ENCODE data around the gene DOK5. TPM values are rescaled to one million over a fixed set of nuclear protein-coding genes. Genes with fewer than 3 reads are reported as not detected.

Gene DOK5
- total RNA-seq, 2 experiments from 2014 or later: not detected

- H3K27ac Mint-ChIP-seq: no peak overlapping the region
- H3K4me1 Mint-ChIP-seq: no peaks in the 10 kb centered on the region
- no peaks in the 10 kb centered on the region for H3K27me3 Mint-ChIP-seq
- ChIA-PET CTCF (no interaction called here), POLR2A (no interaction called here)
- no peaks in the 10 kb centered on the region for H3K36me3 Mint-ChIP-seq (ENCODE audit: low read depth)
- H3K9me3 Mint-ChIP-seq: peaks cover 3% of the 10 kb centered on the region
- DNase-seq: no peak
- H3K4me3 Mint-ChIP-seq: no peak overlapping the region
Observed at GRCh38 chr20:54456961-54457360, 18.4 kb upstream of the DOK5 start.

DNA sequence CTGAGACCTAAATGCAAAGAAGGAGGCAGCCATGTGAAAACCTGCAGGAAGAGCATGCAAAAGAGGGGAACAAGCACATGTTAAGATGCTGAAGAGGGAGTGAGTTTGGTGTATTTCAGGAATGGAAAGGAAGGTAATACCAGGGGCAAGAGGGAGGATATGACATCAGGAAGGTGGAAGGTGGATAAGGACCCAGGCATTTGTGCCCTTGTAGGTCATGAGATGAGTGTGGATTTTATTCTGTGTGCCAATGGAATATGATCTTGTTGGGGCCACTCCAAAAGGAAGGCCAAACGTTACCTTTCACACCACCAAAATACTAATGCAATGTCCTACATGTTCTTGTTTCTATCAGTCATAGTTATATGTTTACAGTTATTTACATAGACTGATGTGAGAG is 17.2 kb upstream of the DOK5 start:
- H3K4me3 Mint-ChIP-seq: no peak overlapping the region
- no peaks in the 10 kb centered on the region for H3K9me3 Mint-ChIP-seq
- POLR2A ChIA-PET: no interaction called here
- H3K36me3 Mint-ChIP-seq (ENCODE audit: low read depth): no peaks in the 10 kb centered on the region
- CTCF ChIA-PET: no interaction called here
- DNase-seq: no peak
- no peaks in the 10 kb centered on the region for H3K4me1 Mint-ChIP-seq
- no peaks in the 10 kb centered on the region for H3K27me3 Mint-ChIP-seq
- H3K27ac Mint-ChIP-seq: no peak overlapping the region

- no peaks in the 10 kb centered on the region for H3K36me3 Mint-ChIP-seq (ENCODE audit: low read depth)
Observed at GRCh38 chr20:54459279-54459678, 16.1 kb upstream of the DOK5 start.

DNA sequence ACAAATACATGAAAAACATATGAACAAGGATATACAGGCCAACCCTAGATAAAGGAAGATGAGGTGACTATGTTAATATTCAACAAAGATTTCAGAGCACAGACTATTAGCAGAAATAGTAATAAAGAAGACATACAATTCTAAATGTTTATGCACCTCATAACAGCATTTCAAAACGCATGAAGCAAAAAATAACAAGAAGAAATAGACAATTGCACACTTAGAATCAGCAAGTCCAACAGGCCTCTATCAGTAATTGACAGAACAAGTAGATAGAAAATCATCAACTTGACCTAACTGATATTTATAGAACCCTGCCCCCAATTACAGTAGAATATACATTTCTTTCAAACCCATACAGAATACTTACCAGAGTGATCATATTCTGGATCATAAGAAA is 11.4 kb upstream of the DOK5 start:
- ChIA-PET CTCF (no interaction called here), POLR2A (no interaction called here)
- no peaks in the 10 kb centered on the region for H3K9me3 Mint-ChIP-seq
- H3K4me1 Mint-ChIP-seq: no peaks in the 10 kb centered on the region
- no peak overlapping the region for H3K4me3 Mint-ChIP-seq
- no peak for DNase-seq
- no peaks in the 10 kb centered on the region for H3K27me3 Mint-ChIP-seq
- no peaks in the 10 kb centered on the region for H3K36me3 Mint-ChIP-seq (ENCODE audit: low read depth)
- no peak overlapping the region for H3K27ac Mint-ChIP-seq

More at GRCh38 chr20:54459279-54459678, 16.1 kb upstream of the DOK5 start:
- Mint-ChIP-seq H3K27ac (no peak overlapping the region), H3K27me3 (no peaks in the 10 kb centered on the region), H3K9me3 (no peaks in the 10 kb centered on the region), H3K4me1 (no peaks in the 10 kb centered on the region), H3K4me3 (no peak overlapping the region)
- POLR2A ChIA-PET: no interaction called here
- DNase-seq: no peak
- CTCF ChIA-PET: no interaction called here

GRCh38 chr20:54466127-54466526 is 9.3 kb upstream of the DOK5 start:
- CTCF ChIA-PET: no interaction called here
- DNase-seq: no peak
- Mint-ChIP-seq H3K4me3 (no peak overlapping the region), H3K36me3 (ENCODE audit: low read depth) (no peaks in the 10 kb centered on the region), H3K9me3 (no peaks in the 10 kb centered on the region), H3K4me1 (no peaks in the 10 kb centered on the region), H3K27ac (no peak overlapping the region), H3K27me3 (no peaks in the 10 kb centered on the region)
- POLR2A ChIA-PET: no interaction called here

DNA sequence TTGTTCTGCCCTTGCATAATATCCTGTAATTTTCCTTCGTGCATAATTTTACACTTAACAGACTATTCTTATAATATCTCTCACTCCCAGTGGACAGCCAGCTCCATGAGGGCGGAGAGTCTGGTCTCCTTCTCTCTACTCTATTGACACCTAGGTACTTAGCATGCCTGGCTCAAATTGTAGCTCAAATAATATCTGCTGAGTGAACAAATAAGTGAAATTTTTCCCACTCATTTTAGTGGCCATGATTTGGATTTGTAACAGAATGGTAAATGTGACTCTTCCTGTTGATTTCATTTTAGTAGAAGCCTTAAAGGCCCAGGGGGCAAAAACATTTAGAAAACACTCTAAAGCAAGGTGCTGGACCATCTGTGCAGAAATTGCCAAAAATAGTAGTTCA is 7.8 kb upstream of the DOK5 start:
- Mint-ChIP-seq H3K4me1 (no peaks in the 10 kb centered on the region), H3K27ac (no peak overlapping the region), H3K9me3 (no peaks in the 10 kb centered on the region), H3K4me3 (no peak overlapping the region), H3K36me3 (ENCODE audit: low read depth) (no peaks in the 10 kb centered on the region), H3K27me3 (no peaks in the 10 kb centered on the region)
- DNase-seq: no peak
- CTCF ChIA-PET: no interaction called here
- POLR2A ChIA-PET: no interaction called here

- ChIA-PET POLR2A (no interaction called here), CTCF (no interaction called here)
- no peak for DNase-seq
- no peaks in the 10 kb centered on the region for H3K4me1 Mint-ChIP-seq
- no peaks in the 10 kb centered on the region for H3K36me3 Mint-ChIP-seq (ENCODE audit: low read depth)
- no peak overlapping the region for H3K27ac Mint-ChIP-seq
- no peaks in the 10 kb centered on the region for H3K27me3 Mint-ChIP-seq
- no peak overlapping the region for H3K4me3 Mint-ChIP-seq
- H3K9me3 Mint-ChIP-seq: no peaks in the 10 kb centered on the region
Observed at GRCh38 chr20:54468082-54468481, 7.3 kb upstream of the DOK5 start.

- Mint-ChIP-seq H3K4me1 (no peaks in the 10 kb centered on the region), H3K27ac (no peak overlapping the region), H3K4me3 (no peak overlapping the region), H3K9me3 (no peaks in the 10 kb centered on the region), H3K36me3 (ENCODE audit: low read depth) (no peaks in the 10 kb centered on the region), H3K27me3 (peaks cover 10% of the 10 kb centered on the region)
- POLR2A ChIA-PET: no interaction called here
- DNase-seq: no peak
- CTCF ChIA-PET: no interaction called here
Observed at GRCh38 chr20:54469293-54469692, 6.1 kb upstream of the DOK5 start.

GRCh38 chr20:54469952-54470351 is 5.4 kb upstream of the DOK5 start:
- Mint-ChIP-seq H3K27me3 (peaks cover 16% of the 10 kb centered on the region), H3K4me1 (no peaks in the 10 kb centered on the region), H3K27ac (no peak overlapping the region), H3K9me3 (no peaks in the 10 kb centered on the region), H3K36me3 (ENCODE audit: low read depth) (no peaks in the 10 kb centered on the region), H3K4me3 (no peak overlapping the region)
- DNase-seq: no peak
- ChIA-PET POLR2A (no interaction called here), CTCF (no interaction called here)

DNA sequence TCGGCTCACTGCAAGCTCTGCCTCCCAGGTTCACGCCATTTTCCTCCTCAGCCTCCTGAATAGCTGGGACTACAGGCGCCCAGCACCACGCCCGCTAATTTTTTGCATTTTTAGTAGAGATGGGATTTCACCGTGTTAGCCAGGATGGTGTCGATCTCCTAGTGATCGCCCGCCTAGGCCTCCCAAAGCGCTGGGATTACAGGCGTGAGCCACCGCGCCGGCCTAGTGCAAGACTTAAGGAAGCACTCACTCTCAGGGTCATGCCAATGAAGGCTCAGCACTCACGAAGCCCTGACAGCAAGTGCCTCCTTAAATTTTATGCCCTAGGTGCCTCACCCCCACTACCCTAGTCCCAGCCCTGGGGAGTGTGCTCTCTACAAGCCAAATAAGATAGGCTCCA is 4.7 kb upstream of the DOK5 start:
- Mint-ChIP-seq H3K4me3 (no peak overlapping the region), H3K4me1 (no peaks in the 10 kb centered on the region), H3K9me3 (no peaks in the 10 kb centered on the region), H3K36me3 (ENCODE audit: low read depth) (no peaks in the 10 kb centered on the region), H3K27ac (no peak overlapping the region), H3K27me3 (peaks cover 18% of the 10 kb centered on the region)
- no peak for DNase-seq
- POLR2A ChIA-PET: no interaction called here
- CTCF ChIA-PET: no interaction called here

DNA sequence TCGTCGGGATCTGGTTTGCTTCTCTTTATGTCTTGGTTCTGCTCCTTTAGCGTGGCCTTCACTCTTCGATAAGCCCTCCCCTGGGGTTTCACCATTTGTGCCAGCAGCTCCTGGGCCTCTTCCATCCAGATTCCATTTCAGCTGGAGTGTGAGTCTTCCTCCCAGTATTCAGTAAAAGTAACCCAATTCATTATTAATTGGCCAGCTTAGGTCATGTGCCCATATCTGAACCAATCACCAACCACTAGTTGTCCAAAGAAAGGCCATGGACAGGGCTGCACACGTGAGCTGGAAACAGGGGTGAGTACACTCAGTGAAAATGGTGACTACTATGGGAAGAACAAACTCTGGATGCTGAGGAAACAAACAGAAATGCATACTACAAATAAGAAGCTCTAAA is 2.8 kb upstream of the DOK5 start:
- no peak for DNase-seq
- Mint-ChIP-seq H3K4me1 (no peaks in the 10 kb centered on the region), H3K27me3 (peaks cover 37% of the 10 kb centered on the region), H3K36me3 (ENCODE audit: low read depth) (no peaks in the 10 kb centered on the region), H3K9me3 (no peaks in the 10 kb centered on the region), H3K4me3 (no peak overlapping the region), H3K27ac (no peak overlapping the region)
- ChIA-PET POLR2A (no interaction called here), CTCF (no interaction called here)

- no peak overlapping the region for H3K27ac Mint-ChIP-seq
- DNase-seq: no peak
- ChIA-PET POLR2A (no interaction called here), CTCF (interaction anchor here (0.7 kb wide), 1 partner anchor 435 kb away, joined by 3 read pairs; no protein-coding TSS in a partner anchor)
- H3K36me3 Mint-ChIP-seq (ENCODE audit: low read depth): no peaks in the 10 kb centered on the region
- H3K4me1 Mint-ChIP-seq: no peaks in the 10 kb centered on the region
- H3K27me3 Mint-ChIP-seq: peaks cover 39% of the 10 kb centered on the region
- H3K4me3 Mint-ChIP-seq: no peak overlapping the region
- no peaks in the 10 kb centered on the region for H3K9me3 Mint-ChIP-seq
Observed at GRCh38 chr20:54473340-54473739, 2.1 kb upstream of the DOK5 start.

DNA sequence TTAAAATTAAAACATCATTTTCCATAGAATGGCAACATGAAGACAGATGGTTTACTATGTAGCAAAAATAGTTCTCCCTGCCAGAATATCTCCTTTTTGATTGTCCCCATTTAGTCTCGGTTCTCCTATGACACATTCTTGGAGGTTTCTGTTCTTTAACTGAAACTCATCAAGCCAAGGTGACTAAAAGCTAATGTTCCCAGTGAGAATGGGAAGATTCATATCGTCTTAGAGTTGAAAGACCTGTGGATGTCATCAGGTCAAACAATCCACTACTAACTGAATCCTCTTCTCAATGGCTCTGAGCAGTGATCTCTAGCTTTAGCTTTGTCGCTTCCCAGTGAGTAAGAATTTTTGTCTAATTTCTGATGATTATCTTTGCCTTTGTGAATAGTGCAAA is 1.3 kb upstream of the DOK5 start:
- DNase-seq: no peak
- Mint-ChIP-seq H3K9me3 (no peaks in the 10 kb centered on the region), H3K27me3 (peaks cover 39% of the 10 kb centered on the region), H3K36me3 (ENCODE audit: low read depth) (no peaks in the 10 kb centered on the region), H3K4me1 (no peaks in the 10 kb centered on the region), H3K27ac (no peak overlapping the region), H3K4me3 (no peak overlapping the region)
- CTCF ChIA-PET: no interaction called here
- POLR2A ChIA-PET: no interaction called here

GRCh38 chr20:54474866-54475265 is 527 bp upstream of the DOK5 start:
- no peak overlapping the region for H3K27ac Mint-ChIP-seq
- H3K4me1 Mint-ChIP-seq: no peaks in the 10 kb centered on the region
- DNase-seq: no peak
- no peak overlapping the region for H3K4me3 Mint-ChIP-seq
- H3K9me3 Mint-ChIP-seq: no peaks in the 10 kb centered on the region
- H3K36me3 Mint-ChIP-seq (ENCODE audit: low read depth): no peaks in the 10 kb centered on the region
- ChIA-PET POLR2A (no interaction called here), CTCF (no interaction called here)
- H3K27me3 Mint-ChIP-seq: peaks cover 41% of the 10 kb centered on the region
